Spleen (tissue), 11 donors: ENCODE measurements around the gene FOXQ1. TPM values are rescaled to one million over a fixed set of nuclear protein-coding genes. Genes with fewer than 3 reads are reported as not detected.

ENCODE experiments used
- DNase-seq: peaks from one replicate; pipeline ENCODE4 v3.0.0-alpha.2; 2020
- H3K27ac ChIP-seq, 8 donors: fragments of 200-600 bp; sonication (generic) in 7 of 8; 1 replicate in 4 of 8; 2 replicates in 4 of 8; pipeline versions ENCODE4 v1.5.0 to v1.8.0; 2016 to 2021; ENCODE audit warnings: inconsistent platforms in 4 of 8, mild to moderate bottlenecking in 4 of 8, moderate library complexity in 1 of 8
- H3K27me3 ChIP-seq, 7 donors: fragments of 200-600 bp; sonication (generic) in 6 of 7; replicated peaks in 1 of 7; 1 replicate in 4 of 7; 2 replicates in 3 of 7; pipeline versions ENCODE4 v1.5.0 to v1.8.0; 2016 to 2021; ENCODE audit warnings: inconsistent platforms in 3 of 7, mild to moderate bottlenecking in 1 of 7
- H3K36me3 ChIP-seq, 6 donors: fragments of 200-600 bp; sonication (generic) in 5 of 6; 1 replicate in 4 of 6; 2 replicates in 2 of 6; pipeline versions ENCODE4 v1.5.0 to v1.8.0; 2016 to 2021; ENCODE audit warnings: inconsistent platforms in 2 of 6
- H3K4me1 ChIP-seq, 6 donors: fragments of 200-600 bp; sonication (generic) in 5 of 6; 1 replicate in 3 of 6; 2 replicates in 3 of 6; pipeline versions ENCODE4 v1.5.0 to v1.8.0; 2016 to 2021; ENCODE audit warnings: inconsistent platforms in 3 of 6
- H3K4me3 ChIP-seq, 8 donors: fragments of 200-600 bp; sonication (generic) in 7 of 8; 1 replicate in 4 of 8; 2 replicates in 4 of 8; pipeline versions ENCODE4 v1.5.0 to v1.8.0; 2016 to 2021; ENCODE audit warnings: inconsistent platforms in 4 of 8, mild to moderate bottlenecking in 4 of 8, moderate library complexity in 2 of 8
- H3K9me3 ChIP-seq, 8 donors: fragments of 200-600 bp; sonication (generic) in 7 of 8; 1 replicate in 4 of 8; 2 replicates in 4 of 8; pipeline versions ENCODE4 v1.5.0 to v1.8.0; 2016 to 2021; ENCODE audit warnings: inconsistent platforms in 4 of 8
- CTCF ChIP-seq, 11 experiments: fragments of 200-600 bp in 7 of 11; fragments of 450-650 bp in 4 of 11; sonication (generic) in 4 of 11; IDR thresholded peaks in 8 of 11; conservative IDR thresholded peaks in 3 of 11; 1 replicate in 7 of 11; 2 replicates in 4 of 11; pipeline versions ENCODE4 v1.4.0 to v1.8.0; 2016 to 2021; ENCODE audit warnings: antibody characterized with exemption in 11 of 11, inconsistent platforms in 4 of 11, mild to moderate bottlenecking in 1 of 11
- POLR2A ChIP-seq, 3 donors: fragments of 450-650 bp; IDR thresholded peaks; one replicate each; pipeline ENCODE4 v1.5.1; 2017; ENCODE audit warnings: antibody characterized with exemption in 3 of 3, mild to moderate bottlenecking in 1 of 3
- POLR2AphosphoS5 ChIP-seq, 3 donors: sonication (generic); formaldehyde crosslinking; IDR thresholded peaks; one replicate each; pipeline ENCODE4 v1.5.1; 2017; ENCODE audit warnings: antibody characterized with exemption in 3 of 3
- whole genome bisulfite sequencing, 5 donors: extraction: QIAGEN DNeasy Blood & Tissue Kit in 3 of 5; methylation state at CpG; one replicate each; pipeline versions ENCODE4 v1.1.5 to v1.1.7; 2013 to 2018; 5-methylcytosine and 5-hydroxymethylcytosine counted together
- intact Hi-C: fragments of 100-400 bp; cut with DNase I; formaldehyde crosslinking; loops from one replicate; pipeline ENCODE4 v1.15.0; 2023; ENCODE audit warnings: low total_unique reads
- polyA plus RNA-seq, 3 donors: library from polyadenylated mRNA; stranded (reverse); fragments of 200-250 nt; gene quantifications; one replicate each; pipeline ENCODE4 v1.2.1, GENCODE V29; 2013
- total RNA-seq, 7 donors: library from RNA; depleted of rRNA in 3 of 7; stranded (reverse); fragments of >200 nt in 3 of 7; fragmentation: NEBNext Ultra II Directional in 4 of 7; extraction: Animal tissue kit (Norgen Biotek cat#: 25700) in 4 of 7; gene quantifications; one replicate each; pipeline versions ENCODE4 v1.1.0 to v1.2.1, GENCODE V29; 2016 to 2021
- donor health status: healthy with polysubstance abuse.
- donor health status: DM: no; HTN: no; CAD: no; lungs with moderate emphysema.
- donor health status: DM: no; HTN: no; CAD: no.
- donor health status: Bipolar disorder and iron deficiency.
- donor health status: healthy.
- donor health status: DM: no; HTN: no; CAD: no.
- donor health status: DM: yes; HTN: yes; CAD: no.

The FOXQ1 gene
- total and polyA plus RNA-seq, 10 donors: 0.10 to 0.33 (median 0.17) TPM; not detected in 4

DNA sequence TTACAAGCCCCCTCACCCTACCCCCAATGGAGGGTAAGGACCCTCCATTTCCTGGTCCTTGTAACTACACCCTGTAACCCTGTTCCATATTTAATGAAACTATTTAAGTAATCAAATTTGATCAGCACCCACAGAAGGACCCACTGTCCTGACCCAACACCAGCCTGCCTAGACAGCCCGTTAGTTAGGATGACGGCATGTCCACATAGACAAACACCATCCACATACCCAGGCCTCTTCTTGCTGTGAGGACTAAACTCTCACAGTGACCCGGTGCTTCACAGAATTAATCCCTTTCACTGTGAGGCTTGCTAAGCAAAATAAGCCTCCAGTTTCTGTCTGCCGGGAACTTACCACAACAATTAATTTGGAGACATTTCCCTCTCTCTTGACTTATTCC, 32.8 kb upstream of the FOXQ1 start:
- peaks cover 0 to 68% (median 0%) of the 10 kb centered on the region in 7 donors for H3K27me3 ChIP-seq
- no peak overlapping the region for H3K27ac ChIP-seq
- no peak overlapping the region for H3K4me3 ChIP-seq
- H3K9me3 ChIP-seq: no peaks in the 10 kb centered on the region
- DNase-seq: no peak
- 86 to 94% (median 90%) methylated on average over 4 of the region's 4 CpGs for WGBS, 5 donors
- intact Hi-C loops: no loop called here
- H3K4me1 ChIP-seq: no peaks in the 10 kb centered on the region
- TF ChIP-seq POLR2A (IDR thresholded peaks at IDR 0.05) (no peak), CTCF (IDR thresholded peaks at IDR 0.05 in 8 of 11, conservative IDR thresholded peaks at IDR 0.05 in 3 of 11) (no peak), POLR2AphosphoS5 (IDR thresholded peaks at IDR 0.05) (no peak)
- no peaks in the 10 kb centered on the region for H3K36me3 ChIP-seq

- no peak for TF ChIP-seq POLR2A (IDR thresholded peaks at IDR 0.05)
- TF ChIP-seq CTCF (IDR thresholded peaks at IDR 0.05 in 8 of 11, conservative IDR thresholded peaks at IDR 0.05 in 3 of 11): no peak
- TF ChIP-seq POLR2AphosphoS5 (IDR thresholded peaks at IDR 0.05): no peak
- no peaks in the 10 kb centered on the region for H3K9me3 ChIP-seq
- peaks cover 0 to 58% (median 0%) of the 10 kb centered on the region in 7 donors for H3K27me3 ChIP-seq
- WGBS, 5 donors: 80 to 86% (median 83%) methylated on average over 8 of the region's 8 CpGs
- no peak for DNase-seq
- intact Hi-C loops: no loop called here
- peaks cover 0 to 5% (median 0%) of the 10 kb centered on the region in 6 donors for H3K4me1 ChIP-seq
- no peak overlapping the region for H3K27ac ChIP-seq
- H3K36me3 ChIP-seq: no peaks in the 10 kb centered on the region
- no peak overlapping the region for H3K4me3 ChIP-seq
Observed at GRCh38 chr6:1280666-1281300, 31.1 kb upstream of the FOXQ1 start.

GRCh38 chr6:1281746-1282145, 30.2 kb upstream of the FOXQ1 start:
- no peak overlapping the region for H3K27ac ChIP-seq
- no peaks in the 10 kb centered on the region for H3K9me3 ChIP-seq
- TF ChIP-seq CTCF (IDR thresholded peaks at IDR 0.05 in 8 of 11, conservative IDR thresholded peaks at IDR 0.05 in 3 of 11) (no peak), POLR2AphosphoS5 (IDR thresholded peaks at IDR 0.05) (no peak), POLR2A (IDR thresholded peaks at IDR 0.05) (no peak)
- intact Hi-C loops: no loop called here
- 39 to 49% (median 45%) methylated on average over 8 of the region's 8 CpGs for WGBS, 5 donors
- no peak for DNase-seq
- H3K27me3 ChIP-seq: peaks cover 0 to 58% (median 0%) of the 10 kb centered on the region in 7 donors
- H3K4me1 ChIP-seq: peaks cover 0 to 7% (median 0%) of the 10 kb centered on the region in 6 donors
- no peaks in the 10 kb centered on the region for H3K36me3 ChIP-seq
- H3K4me3 ChIP-seq: no peak overlapping the region

DNA sequence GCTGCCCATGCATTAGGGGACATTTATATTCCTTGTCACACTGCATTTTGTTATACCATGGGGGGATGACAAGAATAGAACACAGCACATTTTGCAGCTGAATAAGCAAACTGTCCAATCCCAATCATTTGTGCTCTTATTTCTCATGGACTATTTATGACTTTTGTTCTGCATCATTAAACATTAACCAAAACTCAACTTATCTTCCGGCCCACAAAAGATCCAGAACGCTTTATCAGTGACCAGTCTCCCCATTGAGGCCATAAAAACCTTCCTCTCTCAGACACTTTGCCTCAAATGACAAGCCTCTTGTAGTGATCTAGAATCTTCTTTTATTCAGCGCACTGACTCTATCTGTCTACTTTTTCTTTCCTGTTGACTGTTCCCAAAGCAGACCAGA, 28.4 kb upstream of the FOXQ1 start:
- WGBS, 5 donors: 56 to 94% (median 64%) methylated on average over 3 of the region's 3 CpGs
- no peak overlapping the region for H3K27ac ChIP-seq
- H3K4me1 ChIP-seq: peaks cover 0 to 7% (median 0%) of the 10 kb centered on the region in 6 donors
- TF ChIP-seq CTCF (IDR thresholded peaks at IDR 0.05 in 8 of 11, conservative IDR thresholded peaks at IDR 0.05 in 3 of 11): no peak
- TF ChIP-seq POLR2A (IDR thresholded peaks at IDR 0.05): no peak
- no peak for TF ChIP-seq POLR2AphosphoS5 (IDR thresholded peaks at IDR 0.05)
- H3K36me3 ChIP-seq: no peaks in the 10 kb centered on the region
- peaks cover 0 to 48% (median 0%) of the 10 kb centered on the region in 7 donors for H3K27me3 ChIP-seq
- intact Hi-C loops: no loop called here
- H3K4me3 ChIP-seq: no peak overlapping the region
- no peaks in the 10 kb centered on the region for H3K9me3 ChIP-seq
- no peak for DNase-seq
